Neuronal stem cell (in vitro differentiated cells): ENCODE data around the gene ZNF285. TPM values are rescaled to one million over a fixed set of nuclear protein-coding genes. Genes with fewer than 3 reads are reported as not detected.

Experiments used
- DNase-seq: peaks from one replicate; pipeline ENCODE4 v3.0.0-alpha.2; 2013; ENCODE audit warnings: low spot score
- H2AFZ ChIP-seq: one replicate; pipeline ENCODE4 v1.6.1; 2013; ENCODE audit warnings: mild to moderate bottlenecking, low read length, inconsistent platforms
- H2AK5ac ChIP-seq: 2 replicates; pipeline ENCODE4 v1.6.1; 2013; ENCODE audit warnings: low read depth, mild to moderate bottlenecking, inconsistent platforms, low read length, moderate library complexity, mixed read lengths
- H2BK120ac ChIP-seq: 2 replicates; pipeline ENCODE4 v1.6.1; 2013; ENCODE audit warnings: low read depth, mild to moderate bottlenecking, inconsistent platforms, low read length, moderate library complexity, mixed read lengths
- H2BK12ac ChIP-seq: one replicate; pipeline ENCODE4 v1.6.1; 2013; ENCODE audit warnings: low read length, inconsistent platforms
- H2BK15ac ChIP-seq: 2 replicates; pipeline ENCODE4 v1.6.1; 2013; ENCODE audit warnings: mild to moderate bottlenecking, low read length, inconsistent platforms, mixed read lengths
- H2BK5ac ChIP-seq: one replicate; pipeline ENCODE4 v1.6.1; 2013; ENCODE audit warnings: inconsistent platforms, mild to moderate bottlenecking, low read length, moderate library complexity
- H3K14ac ChIP-seq: one replicate; pipeline ENCODE4 v1.6.1; 2013; ENCODE audit warnings: low read length, inconsistent platforms
- H3K18ac ChIP-seq: 2 replicates; pipeline ENCODE4 v1.6.1; 2013; ENCODE audit warnings: low read length, inconsistent platforms
- H3K23ac ChIP-seq: 2 replicates; pipeline ENCODE4 v1.6.1; 2013; ENCODE audit warnings: low read depth, mild to moderate bottlenecking, mixed read lengths, low read length, inconsistent platforms; ENCODE audit not compliant: poor library complexity
- H3K27ac ChIP-seq: replicated peaks from 3 replicates; pipeline ENCODE4 v1.5.1; 2013; ENCODE audit warnings: low read length, inconsistent platforms
- H3K27me3 ChIP-seq, 3 experiments: 2 replicates each; pipeline ENCODE4 v1.6.1; 2013; ENCODE audit warnings: low read length in 3 of 3, mild to moderate bottlenecking in 2 of 3, inconsistent platforms in 1 of 3, low read depth in 1 of 3, mixed read lengths in 1 of 3, moderate library complexity in 1 of 3; ENCODE audit not compliant: control insufficient read depth in 3 of 3, insufficient read depth in 3 of 3
- H3K36me3 ChIP-seq, 2 donors: replicated peaks in 1 of 2; 2 replicates each; pipeline ENCODE4 v1.6.1; 2013; ENCODE audit warnings: low read length in 2 of 2; ENCODE audit not compliant: control insufficient read depth in 2 of 2, insufficient read depth in 2 of 2
- H3K4ac ChIP-seq: 2 replicates; pipeline ENCODE4 v1.6.1; 2013; ENCODE audit warnings: inconsistent platforms, mild to moderate bottlenecking, low read length, moderate library complexity
- H3K4me1 ChIP-seq, 2 donors: 1 replicate in 1 of 2; 2 replicates in 1 of 2; pipeline ENCODE4 v1.6.1; 2013; ENCODE audit warnings: low read length in 2 of 2, low read depth in 1 of 2; ENCODE audit not compliant: control insufficient read depth in 2 of 2, insufficient read depth in 1 of 2
- H3K4me2 ChIP-seq: one replicate; pipeline ENCODE4 v1.6.1; 2013; ENCODE audit warnings: mild to moderate bottlenecking, low read length, inconsistent platforms; ENCODE audit not compliant: insufficient read depth, poor library complexity, severe bottlenecking
- H3K4me3 ChIP-seq, 2 donors: 2 replicates each; pipeline ENCODE4 v1.5.1; 2013; ENCODE audit warnings: low read length in 2 of 2, mild to moderate bottlenecking in 2 of 2, inconsistent platforms in 1 of 2, moderate library complexity in 1 of 2
- H3K79me1 ChIP-seq: one replicate; pipeline ENCODE4 v1.6.1; 2013; ENCODE audit warnings: low read depth, mild to moderate bottlenecking, inconsistent platforms, low read length, moderate library complexity
- H3K9ac ChIP-seq: one replicate; pipeline ENCODE4 v1.6.1; 2013; ENCODE audit warnings: mild to moderate bottlenecking, low read depth, low read length, inconsistent platforms; ENCODE audit not compliant: poor library complexity
- H3K9me3 ChIP-seq, 2 donors: replicated peaks in 1 of 2; 2 replicates each; pipeline versions ENCODE3 to v1.6.1; 2013; ENCODE audit warnings: low read length in 2 of 2, mild to moderate bottlenecking in 2 of 2, inconsistent platforms in 1 of 2, low read depth in 1 of 2, mixed read lengths in 1 of 2, moderate library complexity in 1 of 2; ENCODE audit not compliant: control insufficient read depth in 2 of 2, insufficient read depth in 1 of 2
- H4K8ac ChIP-seq: one replicate; pipeline ENCODE4 v1.6.1; 2013; ENCODE audit warnings: low read depth, mild to moderate bottlenecking, inconsistent platforms, low read length, moderate library complexity
- H4K91ac ChIP-seq: one replicate; pipeline ENCODE4 v1.6.1; 2013; ENCODE audit warnings: low read length, low read depth, mild to moderate bottlenecking, inconsistent platforms; ENCODE audit not compliant: poor library complexity
- WGBS, 2 donors: extraction: QIAGEN DNeasy Blood & Tissue Kit; methylation state at CpG; one replicate each; pipeline ENCODE4 v1.1.7; 2013; ENCODE audit warnings: missing lambda C conversion rate in 2 of 2, mixed read lengths in 1 of 2; ENCODE audit not compliant: insufficient read length in 2 of 2, insufficient replicate concordance in 1 of 2; ENCODE audit errors: extremely low coverage in 2 of 2; 5-methylcytosine and 5-hydroxymethylcytosine counted together
- polyA plus RNA-seq, 2 experiments: library from polyadenylated mRNA; stranded (reverse); fragments of 200-250 nt; gene quantifications; one replicate each; pipeline ENCODE4 v1.2.3, GENCODE V29; 2013

The ZNF285 gene
- 3.0 TPM for polyA plus RNA-seq (2013, experiment 1 of 2)
- polyA plus RNA-seq (2013, experiment 2 of 2): 2.9 TPM

DNA sequence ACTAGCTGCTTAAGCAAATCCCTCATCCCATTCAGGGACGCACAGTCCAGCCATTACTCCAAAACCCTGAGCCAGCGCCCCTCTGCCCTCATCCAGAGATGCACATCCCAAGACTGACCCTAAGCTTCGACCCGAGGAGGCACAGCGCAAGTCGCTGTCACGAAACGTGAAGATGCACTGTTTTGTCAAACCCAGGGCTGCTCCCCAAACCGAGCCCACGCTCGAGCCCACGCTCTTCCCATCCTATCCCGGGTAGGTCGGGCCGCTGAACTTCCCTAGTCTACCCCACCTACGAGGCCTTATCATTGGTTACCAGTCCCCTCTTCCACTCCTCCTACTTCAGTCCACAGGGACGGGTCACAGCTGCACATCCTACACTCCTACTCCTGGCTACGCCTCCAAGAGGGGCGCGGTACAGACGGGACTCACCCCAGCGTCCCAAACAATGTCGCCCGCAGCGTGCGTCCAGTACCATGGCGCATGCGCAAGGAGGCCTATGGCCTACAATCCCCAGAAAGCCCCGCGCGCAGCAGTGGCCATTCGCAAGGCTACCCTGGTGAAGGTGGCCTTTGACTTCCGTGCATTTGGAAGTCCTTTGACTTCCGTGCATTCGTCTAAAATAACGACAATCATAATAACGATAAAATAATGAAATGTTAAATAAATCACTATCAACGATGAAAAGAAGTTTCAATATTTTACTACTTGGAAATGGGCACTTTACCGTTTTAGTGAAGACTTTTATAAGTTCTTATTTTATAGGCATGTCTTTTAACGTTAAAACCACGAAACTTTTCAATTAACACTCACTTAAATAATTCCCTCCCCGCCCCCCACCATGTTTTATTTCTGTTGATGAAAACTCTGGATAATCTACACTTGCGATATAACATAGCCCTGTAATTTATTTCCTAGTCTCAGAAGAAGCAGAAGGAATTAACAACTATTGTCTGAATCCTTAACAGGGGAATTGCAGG is at the start of gene ZNF285:
Gene ZNF285 (minus strand): TSS at position 470 of the 977 bp plus-strand sequence. CDS start 4,395 bp downstream, outside the sequence.
- H3K9ac ChIP-seq: peak within 1 kb of the TSS; percentile 92
- H3K14ac ChIP-seq: peak within 1 kb of the TSS; percentile 63
- DNase-seq: peak; percentile 90
- H3K4ac ChIP-seq: no peak within 1 kb of the TSS
- H2BK15ac ChIP-seq: no peak within 1 kb of the TSS
- H3K4me1 ChIP-seq: no peaks in the 10 kb centered on the region
- H3K27me3 ChIP-seq: no peaks in the 10 kb centered on the region
- H3K9me3 ChIP-seq: peaks cover 4 to 7% of the 10 kb centered on the region in 2 donors
- peak within 1 kb of the TSS; percentile 80 for H3K23ac ChIP-seq
- H2BK5ac ChIP-seq: no peak within 1 kb of the TSS
- peak within 1 kb of the TSS; percentile 30 for H2BK12ac ChIP-seq
- H2AK5ac ChIP-seq: no peak within 1 kb of the TSS
- H3K27ac ChIP-seq: peak within 1 kb of the TSS; percentile 43
- H3K4me3 ChIP-seq: peak within 1 kb of the TSS; percentile 88 to 90
- no CpG with 5 or more reads among the region's 43 CpGs for WGBS, 2 donors
- no peak within 1 kb of the TSS for H4K8ac ChIP-seq
- no peaks in the 10 kb centered on the region for H3K79me1 ChIP-seq
- peak within 1 kb of the TSS; percentile 80 for H3K4me2 ChIP-seq
- H3K36me3 ChIP-seq: no peaks in the 10 kb centered on the region
- H2AFZ ChIP-seq: peak within 1 kb of the TSS; percentile 91
- peak within 1 kb of the TSS; percentile 88 for H3K18ac ChIP-seq
- no peak within 1 kb of the TSS for H4K91ac ChIP-seq
- H2BK120ac ChIP-seq: peak within 1 kb of the TSS; percentile 36

- no CpG with 5 or more reads among the region's 45 CpGs for WGBS, 2 donors
- H2BK12ac ChIP-seq: no peak within 1 kb of the TSS
- no peak within 1 kb of the TSS for H3K27ac ChIP-seq
These were observed 46.7 kb upstream of the ZNF285 start, which contains the start of gene ZNF229 for GRCh38 chr19:44447916-44448674. ZNF229 (minus strand) TSS chr19:44448472; CDS start chr19:44442847, 5,625 bp downstream.

GRCh38 chr19:44438441-44438840 is 37.0 kb upstream of the ZNF285 start:
- H3K9me3 ChIP-seq: peaks cover 3 to 4% of the 10 kb centered on the region in 2 donors
- no peak overlapping the region for H2AK5ac ChIP-seq

More at GRCh38 chr19:44447916-44448674, 46.7 kb upstream of the ZNF285 start, which contains the start of gene ZNF229:
- H3K36me3 ChIP-seq: peaks cover 0 to 5% of the 10 kb centered on the region in 2 donors
- peaks cover 2% of the 10 kb centered on the region for H3K79me1 ChIP-seq
- peaks cover 0 to 4% of the 10 kb centered on the region in 2 donors for H3K4me1 ChIP-seq
- H3K9me3 ChIP-seq: peaks cover 15 to 30% of the 10 kb centered on the region in 2 donors
- no peak within 1 kb of the TSS for H3K14ac ChIP-seq
- H3K18ac ChIP-seq: peak within 1 kb of the TSS; percentile 92
- no peak within 1 kb of the TSS for H2BK5ac ChIP-seq
- H3K4me3 ChIP-seq: peak within 1 kb of the TSS; percentile 57 to 82
- no peak within 1 kb of the TSS for H4K91ac ChIP-seq
- H2BK120ac ChIP-seq: no peak within 1 kb of the TSS
- peak within 1 kb of the TSS; percentile 94 for H3K9ac ChIP-seq
- no peak within 1 kb of the TSS for H3K4ac ChIP-seq
- H3K23ac ChIP-seq: no peak within 1 kb of the TSS
- peak; percentile 79 for DNase-seq
- no peak within 1 kb of the TSS for H4K8ac ChIP-seq
- H2AK5ac ChIP-seq: no peak within 1 kb of the TSS
- H2BK15ac ChIP-seq: no peak within 1 kb of the TSS
- no peaks in the 10 kb centered on the region for H3K27me3 ChIP-seq
- peak within 1 kb of the TSS; percentile 71 for H3K4me2 ChIP-seq
- H2AFZ ChIP-seq: peak within 1 kb of the TSS; percentile 81

More at GRCh38 chr19:44438441-44438840, 37.0 kb upstream of the ZNF285 start:
- Histone ChIP-seq H3K14ac (no peak overlapping the region), H3K4ac (no peak overlapping the region), H2BK15ac (no peak overlapping the region), H2BK5ac (no peak overlapping the region), H3K4me3 (no peak overlapping the region), H2BK12ac (no peak overlapping the region), H3K23ac (no peak overlapping the region), H3K9ac (no peak overlapping the region), H4K91ac (no peak overlapping the region), H4K8ac (no peak overlapping the region), H3K4me2 (no peak overlapping the region), H2AFZ (no peak overlapping the region), H3K79me1 (no peaks in the 10 kb centered on the region), H2BK120ac (no peak overlapping the region), H3K4me1 (no peaks in the 10 kb centered on the region), H3K18ac (no peak overlapping the region), H3K27ac (no peak overlapping the region), H3K27me3 (no peaks in the 10 kb centered on the region), H3K36me3 (peaks cover 6 to 11% of the 10 kb centered on the region in 2 donors)
- DNase-seq: no peak
- WGBS, 2 donors: no CpG with 5 or more reads among the region's 3 CpGs
